NCI-H69 (cell line): ENCODE results near the gene TNNI3K.
A peak's percentile ranks its signal among the peaks of the same experiment; 100 is the strongest.

Source experiments
- DNase-seq: peaks from one replicate; lab custom pipeline; 2025; lab: John Stamatoyannopoulos, UW

Gene TNNI3K

GRCh38 chr1:74392840-74393239, 157.7 kb downstream of the TNNI3K start:
- peak; percentile 36 for DNase-seq

GRCh38 chr1:74395571-74395970, 160.4 kb downstream of the TNNI3K start:
- no peak for DNase-seq

- no peak for DNase-seq
Measured at GRCh38 chr1:74396462-74396861, 161.3 kb downstream of the TNNI3K start.

DNA sequence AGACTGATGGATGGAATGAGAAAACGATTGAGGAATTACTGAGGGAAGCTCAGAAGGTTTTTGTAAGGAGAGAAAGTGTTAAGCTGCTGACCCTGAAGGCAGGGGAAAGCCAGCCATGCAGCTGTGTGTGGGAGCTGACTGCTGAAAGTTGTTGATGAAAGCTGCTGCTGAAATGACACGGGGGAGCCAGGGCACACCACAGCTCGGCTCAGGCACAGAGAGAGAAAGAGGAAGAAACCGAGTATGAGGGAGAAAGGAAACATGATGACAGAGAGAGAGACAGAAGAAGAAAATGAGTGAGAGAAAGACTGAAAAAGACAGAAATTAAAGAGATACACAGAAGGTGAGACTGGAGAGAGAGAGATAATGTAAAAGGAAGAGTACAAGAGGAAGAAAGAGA, 161.7 kb downstream of the TNNI3K start:
- DNase-seq: no peak

- peak; percentile 3 for DNase-seq
Measured at GRCh38 chr1:74399249-74399648, 164.1 kb downstream of the TNNI3K start.

DNA sequence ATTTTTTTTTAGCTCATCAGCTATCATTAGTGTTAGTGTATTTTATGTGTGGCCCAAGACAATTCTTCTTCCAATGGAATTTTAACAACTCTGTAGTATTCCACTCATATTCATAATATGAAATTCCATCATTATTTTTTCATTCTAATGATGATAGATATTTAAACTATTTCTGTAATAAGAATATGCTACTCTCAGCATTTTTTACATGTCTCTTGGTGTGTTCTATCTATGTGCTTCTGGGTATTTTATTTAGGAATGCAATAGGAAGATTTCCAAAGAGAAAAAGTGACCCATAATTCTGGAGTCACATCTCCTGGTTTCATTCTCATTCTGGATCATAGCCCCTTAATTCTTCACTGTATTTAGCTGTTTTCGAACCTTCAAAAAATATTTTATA, 167.7 kb downstream of the TNNI3K start:
- DNase-seq: no peak

DNA sequence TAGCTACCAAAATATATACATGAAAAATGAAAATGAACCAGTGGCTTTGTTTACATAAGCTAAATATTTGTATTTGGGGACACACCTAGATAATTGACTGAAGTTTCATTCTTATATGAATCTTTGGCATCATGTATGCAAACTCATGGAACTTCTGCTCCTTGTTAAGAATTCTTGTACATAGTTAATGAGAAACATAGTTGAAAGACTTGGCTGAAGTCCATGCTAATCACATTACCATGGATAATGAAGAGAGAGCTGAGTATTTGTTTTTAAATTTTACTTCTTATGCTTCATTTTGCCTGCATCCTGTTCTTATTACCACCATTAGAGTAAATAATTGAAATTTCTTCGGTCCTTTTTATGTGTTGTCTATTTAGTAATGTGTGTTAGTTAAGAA, 168.4 kb downstream of the TNNI3K start:
- no peak for DNase-seq

GRCh38 chr1:74406759-74407158, 171.6 kb downstream of the TNNI3K start:
- DNase-seq: no peak

GRCh38 chr1:74407902-74408301, 172.7 kb downstream of the TNNI3K start:
- DNase-seq: no peak

- no peak for DNase-seq
Measured at GRCh38 chr1:74412244-74412643, 177.1 kb downstream of the TNNI3K start.

GRCh38 chr1:74415935-74416334, 180.7 kb downstream of the TNNI3K start:
- DNase-seq: no peak

- no peak for DNase-seq
Measured at GRCh38 chr1:74419611-74420010, 184.4 kb downstream of the TNNI3K start.

- DNase-seq: no peak
Measured at GRCh38 chr1:74420467-74420866, 185.3 kb downstream of the TNNI3K start.

DNA sequence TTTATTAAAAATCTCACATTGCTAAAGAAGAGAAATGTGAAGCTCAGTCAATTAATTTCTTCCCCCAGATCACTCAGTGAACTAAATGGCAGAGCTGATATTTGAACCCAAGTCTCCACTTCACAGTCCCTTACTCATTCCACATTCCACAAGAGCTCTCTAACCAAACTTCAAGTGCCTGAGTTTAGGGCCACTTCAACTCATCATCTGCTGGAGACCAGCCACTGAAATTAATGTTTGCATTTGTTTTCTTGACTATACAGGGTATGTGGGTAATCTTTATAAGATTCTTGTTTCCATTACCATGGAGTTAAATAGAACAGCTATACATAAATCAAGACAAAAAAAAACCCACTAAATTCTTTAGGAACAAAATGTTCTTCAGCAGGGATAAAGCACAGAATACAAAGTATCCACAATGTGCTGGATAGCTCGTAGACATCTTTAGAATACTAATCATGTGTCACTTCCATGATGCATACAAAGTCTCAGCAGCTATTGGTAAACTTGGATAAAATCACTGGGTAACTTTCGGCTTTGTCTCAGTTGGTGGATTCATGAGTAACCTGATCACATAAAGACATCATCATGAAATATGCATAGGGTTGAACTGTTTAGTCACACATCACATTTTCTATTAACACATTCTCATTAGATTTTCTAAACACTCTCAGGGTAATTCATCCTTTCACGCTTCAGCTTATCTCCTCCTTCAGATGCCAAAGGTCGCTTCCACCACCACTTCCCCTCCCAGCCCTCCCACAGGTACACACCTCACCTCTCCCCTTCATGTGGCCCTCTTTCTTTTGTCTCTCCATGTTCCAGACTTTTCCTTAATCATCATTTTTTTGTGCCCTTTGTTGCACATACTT, 187.5 kb downstream of the TNNI3K start:
- DNase-seq: no peak

DNA sequence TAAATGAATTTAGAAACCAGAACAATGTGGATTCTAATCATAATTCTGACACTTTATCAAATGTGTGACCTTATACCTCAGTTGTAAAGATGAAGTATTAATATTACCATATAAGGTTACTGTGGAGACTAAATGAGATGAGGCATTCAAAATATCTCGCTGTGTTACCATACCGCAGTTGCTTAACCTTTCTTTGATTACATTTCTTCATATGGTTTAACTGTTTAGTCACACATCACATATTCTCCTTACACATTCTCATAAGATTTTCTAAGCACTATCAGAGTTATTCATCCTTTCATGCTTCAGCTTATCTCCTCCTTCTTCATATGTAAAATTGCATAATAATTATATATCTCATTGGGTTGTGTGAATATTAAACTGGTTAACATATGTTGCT, 188.3 kb downstream of the TNNI3K start:
- DNase-seq: no peak

- DNase-seq: no peak
Measured at GRCh38 chr1:74425676-74426075, 190.5 kb downstream of the TNNI3K start.

DNA sequence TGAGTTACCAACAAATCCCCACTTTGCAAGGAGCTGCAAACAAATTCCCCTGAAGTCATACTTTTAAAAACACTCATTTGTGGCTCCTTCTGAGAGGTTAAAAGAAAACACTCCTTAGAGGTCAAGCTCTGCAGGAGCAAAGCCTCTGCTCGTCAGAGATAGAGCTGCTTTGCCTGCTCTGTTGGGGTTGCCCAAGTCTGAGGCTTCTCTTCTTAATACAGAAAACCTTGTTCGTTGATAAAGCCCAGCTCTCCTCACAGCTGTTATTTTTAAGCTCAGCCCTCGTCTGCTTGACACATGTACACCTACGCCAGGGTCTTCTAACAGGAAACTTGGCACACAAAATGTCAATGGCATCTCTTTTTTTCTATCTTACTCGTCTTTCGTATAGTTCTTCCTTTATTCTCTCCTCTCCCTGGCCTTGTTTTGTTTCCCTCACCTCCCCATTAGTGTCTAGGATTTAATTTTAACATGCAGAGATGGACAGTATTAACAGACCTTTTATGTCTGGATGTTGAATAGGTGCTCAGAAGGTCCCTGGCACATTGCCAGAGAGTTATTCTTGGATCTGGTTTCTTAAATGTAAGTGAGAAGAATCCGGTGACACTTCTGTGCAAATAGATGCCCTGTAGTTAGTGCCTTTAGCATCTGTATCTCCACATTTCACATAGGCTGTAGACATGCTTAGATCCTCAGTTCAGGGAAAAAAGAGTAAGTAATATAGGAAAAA, 191.2 kb downstream of the TNNI3K start:
- DNase-seq: peak; percentile 87

DNA sequence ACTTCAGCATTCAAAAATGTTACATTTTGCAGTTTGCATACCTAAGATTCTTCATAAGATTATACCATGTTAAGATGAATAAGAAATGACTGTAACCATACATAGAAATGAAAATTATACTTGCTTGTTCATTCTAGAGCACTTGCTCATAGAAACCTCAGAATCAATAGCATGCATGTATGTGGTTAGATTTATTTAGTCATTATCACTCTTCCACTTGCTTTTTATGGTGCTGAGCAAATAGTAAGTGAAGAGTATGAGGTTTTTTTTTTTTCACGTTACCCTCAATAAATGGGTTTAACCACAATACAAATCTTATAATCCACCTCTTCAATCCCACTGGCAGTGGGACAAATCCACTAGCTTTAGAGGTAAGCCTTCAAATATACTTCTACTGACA, 192.5 kb downstream of the TNNI3K start:
- no peak for DNase-seq

DNA sequence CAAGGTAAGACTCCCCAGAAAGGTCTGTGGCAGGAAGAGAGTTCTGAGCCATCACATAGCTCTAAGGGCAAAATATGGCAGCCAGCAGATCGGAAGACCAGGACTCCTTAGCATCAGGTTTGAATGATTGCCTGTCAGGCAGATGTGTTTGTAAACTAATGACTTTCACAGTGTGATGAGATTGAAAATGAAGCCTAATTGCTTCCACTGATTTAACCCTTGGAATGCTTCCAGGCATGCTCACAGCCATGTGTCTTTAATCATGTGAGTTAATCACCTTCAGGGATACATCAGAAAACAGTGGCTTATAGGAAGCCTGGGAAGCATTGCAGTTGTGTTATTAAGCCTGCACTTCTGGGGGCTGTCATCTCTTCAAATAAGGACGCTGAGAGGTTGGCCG, 194.4 kb downstream of the TNNI3K start:
- peak; percentile 93 for DNase-seq

DNA sequence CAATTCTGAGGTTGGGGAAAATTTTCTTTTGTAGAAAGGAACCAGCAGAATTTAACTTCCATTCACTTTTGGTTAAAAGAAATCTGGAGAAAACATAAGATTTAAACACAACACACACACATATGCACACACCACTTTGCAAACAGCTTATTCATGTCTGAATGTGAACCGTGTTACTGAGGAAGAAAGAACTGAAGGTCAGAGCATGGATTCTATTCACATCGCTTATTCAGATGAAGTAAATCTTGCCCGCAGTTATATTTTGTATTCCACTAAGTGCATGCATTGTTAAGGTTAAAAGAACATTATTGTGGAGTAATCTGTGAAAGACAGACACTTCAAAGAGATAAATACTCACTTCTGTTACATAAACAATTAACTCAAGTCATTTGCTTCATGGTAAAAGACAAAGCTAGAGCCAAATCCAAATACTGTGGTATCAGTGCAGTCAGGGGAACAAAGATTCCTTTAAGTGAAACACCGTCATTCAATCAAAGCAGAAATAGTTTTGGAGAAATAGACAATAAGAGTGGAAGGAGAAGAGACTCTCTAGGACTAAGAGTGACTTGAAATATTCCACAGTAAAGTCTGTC, 195.3 kb downstream of the TNNI3K start:
- peak; percentile 6 for DNase-seq

- no peak for DNase-seq
Measured at GRCh38 chr1:74431531-74431930, 196.3 kb downstream of the TNNI3K start.

GRCh38 chr1:74432325-74432724, 197.1 kb downstream of the TNNI3K start:
- peak; percentile 51 for DNase-seq

GRCh38 chr1:74434321-74434720, 199.1 kb downstream of the TNNI3K start:
- DNase-seq: no peak
